HG03064 (cell line): Measurements from ENCODE around the gene STPG4.

Experiments used
- ATAC-seq: cut with Tn5 transposase; IDR thresholded peaks from one replicate; pipeline ENCODE4 v1.9.1; 2021; ENCODE audit warnings: low read depth; ENCODE audit not compliant: unreplicated experiment

STPG4 gene

GRCh38 chr2:47058003-47058931, 96.8 kb downstream of the STPG4 start:
- no peak for ATAC-seq

GRCh38 chr2:47057687-47058002, 97.5 kb downstream of the STPG4 start:
- ATAC-seq: no peak

- ATAC-seq: no peak
Observed at GRCh38 chr2:47056868-47057686, 98.0 kb downstream of the STPG4 start.

- no peak for ATAC-seq
Observed at GRCh38 chr2:47056374-47056773, 98.7 kb downstream of the STPG4 start.

- no peak for ATAC-seq
Observed at GRCh38 chr2:47054868-47055267, 100.2 kb downstream of the STPG4 start.

GRCh38 chr2:47054036-47054555, 101.0 kb downstream of the STPG4 start:
- ATAC-seq: no peak

GRCh38 chr2:47052847-47053246, 102.3 kb downstream of the STPG4 start:
- no peak for ATAC-seq

GRCh38 chr2:47051562-47051961, 103.5 kb downstream of the STPG4 start:
- no peak for ATAC-seq

- no peak for ATAC-seq
Observed at GRCh38 chr2:47050762-47051161, 104.3 kb downstream of the STPG4 start.

- no peak for ATAC-seq
Observed at GRCh38 chr2:47050021-47050760, 104.9 kb downstream of the STPG4 start.

- no peak for ATAC-seq
Observed at GRCh38 chr2:47049502-47049901, 105.6 kb downstream of the STPG4 start.

GRCh38 chr2:47048801-47049480, 106.2 kb downstream of the STPG4 start:
- no peak for ATAC-seq

GRCh38 chr2:47046271-47046670, 108.8 kb downstream of the STPG4 start:
- no peak for ATAC-seq

GRCh38 chr2:47043891-47044239, 111.2 kb downstream of the STPG4 start:
- ATAC-seq: no peak

- ATAC-seq: no peak
Observed at GRCh38 chr2:47043142-47043890, 111.8 kb downstream of the STPG4 start.

GRCh38 chr2:47041891-47042684, 113.0 kb downstream of the STPG4 start:
- no peak for ATAC-seq

- no peak for ATAC-seq
Observed at GRCh38 chr2:47041063-47041462, 114.0 kb downstream of the STPG4 start.

- ATAC-seq: no peak
Observed at GRCh38 chr2:47040651-47041050, 114.5 kb downstream of the STPG4 start.
